K562 (cell line): ENCODE data around the gene NCKAP1. TPM values are rescaled to one million over a fixed set of nuclear protein-coding genes. Genes with fewer than 3 reads are reported as not detected.

Source experiments
- ATF1 ChIP-seq, 2 experiments: fragments of 450-650 bp in 1 of 2; IDR thresholded peaks; 2 replicates each; pipeline ENCODE4 v1.6.1; 2016; ENCODE audit warnings: missing compliant biosample characterization in 1 of 2, missing genetic modification characterization in 1 of 2
- BACH1 ChIP-seq: fragments of 200-800 bp; sonication (Bioruptor generic); IDR thresholded peaks from 2 replicates; pipeline ENCODE4 v1.6.1; 2016; ENCODE audit warnings: missing genetic modification characterization, missing compliant biosample characterization
- BRD4 ChIP-seq: fragments of 200-600 bp; sonication (generic); IDR thresholded peaks from 2 replicates; pipeline ENCODE4 v1.6.1; 2017; ENCODE audit warnings: inconsistent platforms
- CBX3 ChIP-seq, 2 experiments: IDR thresholded peaks; 1 replicate in 1 of 2; 2 replicates in 1 of 2; pipeline ENCODE4 v1.6.1; 2012; ENCODE audit warnings: inconsistent platforms in 2 of 2, low read length in 2 of 2, borderline replicate concordance in 1 of 2, control low read depth in 1 of 2
- CEBPB ChIP-seq: fragments of 450-650 bp; IDR thresholded peaks from 2 replicates; pipeline ENCODE4 v1.6.1; 2016; ENCODE audit warnings: missing genetic modification characterization, missing compliant biosample characterization
- CREM ChIP-seq: IDR thresholded peaks from 2 replicates; pipeline ENCODE4 v1.6.1; 2014; ENCODE audit warnings: antibody characterized with exemption, low read depth
- EP400 ChIP-seq: fragments of 450-650 bp; IDR thresholded peaks from 2 replicates; pipeline ENCODE4 v1.6.1; 2017; ENCODE audit warnings: antibody characterized with exemption, mild to moderate bottlenecking, moderate library complexity
- FOXJ3 ChIP-seq: sonication (generic); formaldehyde crosslinking; IDR thresholded peaks from 2 replicates; pipeline ENCODE4 v1.4.0; 2020; ENCODE audit warnings: mild to moderate bottlenecking, missing genetic modification reagents
- GATA2 ChIP-seq: sonication (generic); formaldehyde crosslinking; IDR thresholded peaks from 2 replicates; pipeline ENCODE4 v1.4.0; 2020; ENCODE audit warnings: mild to moderate bottlenecking, missing genetic modification reagents
- KLF13 ChIP-seq: fragments of 450-650 bp; IDR thresholded peaks from 2 replicates; pipeline ENCODE4 v1.6.1; 2016; ENCODE audit warnings: missing genetic modification characterization, low read depth, mild to moderate bottlenecking, missing compliant biosample characterization, moderate library complexity, borderline replicate concordance
- MAFF ChIP-seq: IDR thresholded peaks from 2 replicates; pipeline ENCODE4 v1.6.1; 2012; ENCODE audit warnings: low read length, improper control_type of control experiment
- NR2C1 ChIP-seq, 2 experiments: fragments of 450-650 bp; IDR thresholded peaks; 2 replicates each; pipeline ENCODE4 v1.6.1; 2017; ENCODE audit warnings: mild to moderate bottlenecking in 2 of 2, antibody characterized with exemption in 1 of 2, inconsistent platforms in 1 of 2, missing compliant biosample characterization in 1 of 2, missing genetic modification characterization in 1 of 2
- PHB2 ChIP-seq: fragments of 450-650 bp; IDR thresholded peaks from 2 replicates; pipeline ENCODE4 v1.6.1; 2017; ENCODE audit warnings: low read depth
- PKNOX1 ChIP-seq: fragments of 450-650 bp; IDR thresholded peaks from 2 replicates; pipeline ENCODE4 v1.6.1; 2016
- RBM39 ChIP-seq: fragments of 200-400 bp; formaldehyde crosslinking; optimal IDR thresholded peaks from 2 replicates; pipeline ENCODE3; 2018; ENCODE audit warnings: low read depth, low read length
- SIRT6 ChIP-seq: IDR thresholded peaks from one replicate; pipeline ENCODE4 v1.6.1; 2012; ENCODE audit warnings: low read depth, mild to moderate bottlenecking, control low read depth, inconsistent platforms, low read length, moderate library complexity
- SMAD1 ChIP-seq: fragments of 150-350 bp; IDR thresholded peaks from 2 replicates; pipeline ENCODE4 v1.6.1; 2014; ENCODE audit warnings: low read length, low read depth; ENCODE audit not compliant: partially characterized antibody
- SMAD2 ChIP-seq: fragments of 150-350 bp; IDR thresholded peaks from 2 replicates; pipeline ENCODE4 v1.6.1; 2014; ENCODE audit warnings: low read depth, mild to moderate bottlenecking, low read length
- SMARCE1 ChIP-seq: fragments of 450-650 bp; IDR thresholded peaks from 2 replicates; pipeline ENCODE4 v1.7.1; 2016; ENCODE audit warnings: mild to moderate bottlenecking
- TBL1XR1 ChIP-seq, 2 experiments: IDR thresholded peaks; 2 replicates each; pipeline ENCODE4 v1.6.1; 2012; ENCODE audit warnings: improper control_type of control experiment in 2 of 2, low read length in 2 of 2, mild to moderate bottlenecking in 1 of 2
- VEZF1 ChIP-seq: fragments of 200-800 bp; sonication (Bioruptor generic); IDR thresholded peaks from 2 replicates; pipeline ENCODE4 v1.6.1; 2017; ENCODE audit warnings: missing genetic modification characterization, missing compliant biosample characterization
- ZBTB1 ChIP-seq: sonication (generic); formaldehyde crosslinking; IDR thresholded peaks from 2 replicates; pipeline ENCODE4 v1.8.1; 2023; ENCODE audit warnings: missing genetic modification reagents, low read depth, mild to moderate bottlenecking, borderline replicate concordance
- ZNF175 ChIP-seq: fragments of 200-800 bp; sonication (Bioruptor generic); IDR thresholded peaks from 2 replicates; pipeline ENCODE4 v1.6.1; 2016; ENCODE audit warnings: low read depth, mild to moderate bottlenecking, missing genetic modification characterization, missing compliant biosample characterization
- ZNF766 ChIP-seq: fragments of 200-800 bp; sonication (Bioruptor generic); conservative IDR thresholded peaks from 2 replicates; pipeline ENCODE4 v1.6.1; 2016; ENCODE audit warnings: missing genetic modification characterization, missing compliant biosample characterization
- polyA plus RNA-seq, 8 experiments: library from polyadenylated mRNA; depleted of rRNA in 4 of 8; stranded (reverse) in 5 of 8; unstranded in 3 of 8; fragments of >200 nt; fragmentation: Nextera tagmentation in 2 of 8; fragmentation: Illumina TruSeq in 1 of 8; extraction: Ambion mirVana in 2 of 8; extraction: Trizol in 1 of 8; gene quantifications; 2 replicates each; pipeline versions ENCODE4 v1.2.1 to v1.2.3, GENCODE V29; 2011 to 2014; ENCODE audit warnings: inconsistent platforms in 1 of 8, missing spikeins in 1 of 8
- total RNA-seq, 7 experiments: library from RNA; depleted of rRNA in 6 of 7; stranded (reverse); fragments of >200 nt in 6 of 7; fragmentation: Illumina TruSeq in 2 of 7; extraction: Trizol in 2 of 7; gene quantifications; 2 replicates each; pipeline versions ENCODE4 v1.2.1 to v1.2.3, GENCODE V29; 2011 to 2021; ENCODE audit warnings: low replicate concordance in 1 of 7

NCKAP1 gene
- total and polyA plus RNA-seq, 9 of the 15 experiments (the other 6 are each of a cell fraction or from before 2014, with no cell fraction given), result 34.0 to 153 (median 88.7) TPM

GRCh38 chr2:182949572-182950189 is 88.6 kb downstream of the NCKAP1 start (continued):
- TF ChIP-seq KLF13 (tag), result peak; percentile 37; the same call in 1 of the 2 replicates
- peak; percentile 64; the same call in 1 of the 2 replicates for TF ChIP-seq EP400
- 0 out of 2 replicates have a peak, but pooled peaks have one; percentile 20 for TF ChIP-seq NR2C1 (IDR thresholded peaks at IDR 0.05)
- no peak for TF ChIP-seq NR2C1 (tag; IDR thresholded peaks at IDR 0.05)
- no peak for TF ChIP-seq ATF1 (CRISPR knock-in tag; IDR thresholded peaks at IDR 0.05)
- TF ChIP-seq ATF1 (tag; IDR thresholded peaks at IDR 0.05), result peak; percentile 24; the same call in 1 of the 2 replicates
- peak; percentile 82 for TF ChIP-seq BACH1 (tag)
- peak; percentile 22; the same call in 1 of the 2 replicates for TF ChIP-seq PKNOX1
- peak; percentile 82 for TF ChIP-seq SMARCE1
- peak; percentile 48; the same call in 1 of the 2 replicates for TF ChIP-seq CEBPB (tag)
- TF ChIP-seq GATA2 (CRISPR knock-in tag), result no peak
- TF ChIP-seq MAFF, result peak; percentile 57; the same call in 1 of the 2 replicates
- TF ChIP-seq ZNF175 (CRISPR knock-in tag), result peak; percentile 35; the same call in 1 of the 2 replicates
- no peak for TF ChIP-seq ZBTB1 (CRISPR knock-in tag)
- TF ChIP-seq CBX3 (IDR thresholded peaks at IDR 0.05; ENCODE audit: borderline replicate concordance in 1 of 2, low read length in 2 of 2), result peak in 1 of 2 experiments; percentile 55; a peak in 1 of 3 replicates
- TF ChIP-seq CREM, result peak; percentile 44
- TF ChIP-seq SMAD1, result no peak
- TF ChIP-seq SIRT6, result no peak
- TF ChIP-seq FOXJ3 (CRISPR knock-in tag), result no peak
- TF ChIP-seq ZNF766 (CRISPR knock-in tag), result no peak
- no peak for TF ChIP-seq PHB2
- TF ChIP-seq VEZF1, result peak; percentile 81
- TF ChIP-seq RBM39, result no peak
- 0 out of 2 replicates have a peak, but pooled peaks have one; percentile 10 for TF ChIP-seq BRD4
- TF ChIP-seq SMAD2, result no peak
- TF ChIP-seq TBL1XR1 (IDR thresholded peaks at IDR 0.05; ENCODE audit: low read length in 2 of 2), result no peak
